ENCODE data around the gene PRUNE1. TPM values are rescaled to one million over a fixed set of nuclear protein-coding genes. Genes with fewer than 3 reads are reported as not detected.

Gene PRUNE1
- total RNA-seq, 2 donors from 2014 or later: 15.8 to 19.4 TPM

DNA sequence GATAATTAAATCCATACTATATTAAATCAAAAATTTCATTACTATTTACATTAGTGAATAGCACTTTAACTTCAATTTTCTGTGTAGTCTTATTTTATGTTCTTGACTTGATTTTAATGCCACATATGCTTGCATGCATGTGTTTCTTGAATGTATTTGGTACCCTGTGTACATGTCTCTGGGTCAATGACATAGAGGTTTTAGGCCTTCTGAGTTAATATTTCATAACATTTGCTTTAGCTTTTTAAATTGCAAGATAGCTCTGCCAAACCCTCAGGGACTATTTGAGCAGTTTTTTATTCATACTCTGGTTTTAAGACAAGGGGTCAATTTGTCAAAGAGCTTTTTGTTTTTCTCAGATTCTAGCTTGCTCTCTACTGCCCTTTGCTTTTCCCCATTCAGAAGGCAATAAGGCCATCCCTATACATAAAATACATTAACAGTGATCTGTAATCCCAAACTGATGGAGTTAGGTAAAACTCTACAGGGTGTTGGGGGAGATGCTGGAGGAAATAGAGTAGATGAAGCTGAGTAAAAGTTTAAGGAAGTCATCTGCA is 56.9 kb downstream of the PRUNE1 start:
- Histone ChIP-seq H3K36me3 (replicated peaks in 1 of 2; ENCODE audit: insufficient read depth in 1 of 2, low read depth in 2 of 2) (no peaks in the 10 kb centered on the region), H3K27ac (no peak overlapping the region), H3K9me3 (no peaks in the 10 kb centered on the region), H3K4me3 (no peak overlapping the region), H3K27me3 (no peaks in the 10 kb centered on the region), H3K4me1 (peaks cover 7% of the 10 kb centered on the region)
- ATAC-seq: no peak
- intact Hi-C loops (cut with DNase I): no loop called here
- no peak for DNase-seq
- TF ChIP-seq POLR2A (IDR thresholded peaks at IDR 0.05): no peak
- no peak for TF ChIP-seq CTCF (IDR thresholded peaks at IDR 0.05)

DNA sequence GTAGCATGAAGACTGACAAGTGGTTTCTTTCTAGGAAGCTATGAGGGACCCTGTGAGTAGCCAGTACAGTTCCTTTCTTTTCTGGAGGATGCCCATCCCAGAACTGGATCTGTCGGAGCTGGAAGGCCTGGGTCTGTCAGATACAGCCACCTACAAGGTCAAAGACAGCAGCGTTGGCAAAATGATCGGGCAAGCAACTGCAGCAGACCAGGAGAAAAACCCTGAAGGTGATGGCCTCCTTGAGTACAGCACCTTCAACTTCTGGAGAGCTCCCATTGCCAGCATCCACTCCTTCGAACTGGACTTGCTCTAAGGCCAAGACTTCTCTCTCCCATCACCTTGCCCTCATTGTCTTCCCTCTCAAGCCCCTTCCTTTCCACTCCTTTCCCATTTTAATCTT is 58.9 kb downstream of the PRUNE1 start:
- WGBS, 2 donors: 63 to 68% methylated on average over 4 of the region's 4 CpGs
- intact Hi-C loops (cut with DNase I): no loop called here
- no peaks in the 10 kb centered on the region for H3K36me3 ChIP-seq (replicated peaks in 1 of 2; ENCODE audit: insufficient read depth in 1 of 2, low read depth in 2 of 2)
- no peak for DNase-seq
- H3K4me1 ChIP-seq: peaks cover 15% of the 10 kb centered on the region
- H3K9me3 ChIP-seq: no peaks in the 10 kb centered on the region
- TF ChIP-seq POLR2A (IDR thresholded peaks at IDR 0.05) (no peak), CTCF (IDR thresholded peaks at IDR 0.05) (no peak)
- H3K27me3 ChIP-seq: no peaks in the 10 kb centered on the region
- no peak overlapping the region for H3K4me3 ChIP-seq
- ATAC-seq: no peak
- no peak overlapping the region for H3K27ac ChIP-seq

DNA sequence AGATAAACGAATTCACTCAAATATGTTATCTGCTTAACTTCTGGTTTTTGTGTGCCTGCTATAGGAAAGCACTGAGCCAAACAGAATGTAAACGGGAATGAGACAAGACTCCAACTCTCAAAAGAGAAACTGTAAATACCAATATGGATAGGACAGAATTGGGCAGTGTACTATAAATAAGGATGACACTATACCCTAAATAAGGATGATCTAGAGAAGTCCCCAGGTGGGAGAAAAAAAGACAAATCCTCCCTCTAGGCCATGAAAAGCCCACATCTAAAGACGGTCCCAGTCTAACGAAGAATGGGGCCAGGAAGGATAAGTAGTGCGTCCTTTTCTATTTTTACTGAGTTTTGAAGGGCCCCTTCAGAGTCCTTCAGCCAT is 60.8 kb downstream of the PRUNE1 start:
- Histone ChIP-seq H3K27me3 (no peaks in the 10 kb centered on the region), H3K36me3 (replicated peaks in 1 of 2; ENCODE audit: insufficient read depth in 1 of 2, low read depth in 2 of 2) (no peaks in the 10 kb centered on the region), H3K27ac (peak overlapping the region in 1 of 4 donors; percentile 96), H3K4me1 (peaks cover 15% of the 10 kb centered on the region), H3K4me3 (no peak overlapping the region), H3K9me3 (no peaks in the 10 kb centered on the region)
- intact Hi-C loops (cut with DNase I): no loop called here
- no peak for TF ChIP-seq POLR2A (IDR thresholded peaks at IDR 0.05)
- no peak for TF ChIP-seq CTCF (IDR thresholded peaks at IDR 0.05)
- ATAC-seq: no peak
- DNase-seq: no peak
- WGBS, 2 donors: 79 to 83% methylated on average over 5 of the region's 5 CpGs

DNA sequence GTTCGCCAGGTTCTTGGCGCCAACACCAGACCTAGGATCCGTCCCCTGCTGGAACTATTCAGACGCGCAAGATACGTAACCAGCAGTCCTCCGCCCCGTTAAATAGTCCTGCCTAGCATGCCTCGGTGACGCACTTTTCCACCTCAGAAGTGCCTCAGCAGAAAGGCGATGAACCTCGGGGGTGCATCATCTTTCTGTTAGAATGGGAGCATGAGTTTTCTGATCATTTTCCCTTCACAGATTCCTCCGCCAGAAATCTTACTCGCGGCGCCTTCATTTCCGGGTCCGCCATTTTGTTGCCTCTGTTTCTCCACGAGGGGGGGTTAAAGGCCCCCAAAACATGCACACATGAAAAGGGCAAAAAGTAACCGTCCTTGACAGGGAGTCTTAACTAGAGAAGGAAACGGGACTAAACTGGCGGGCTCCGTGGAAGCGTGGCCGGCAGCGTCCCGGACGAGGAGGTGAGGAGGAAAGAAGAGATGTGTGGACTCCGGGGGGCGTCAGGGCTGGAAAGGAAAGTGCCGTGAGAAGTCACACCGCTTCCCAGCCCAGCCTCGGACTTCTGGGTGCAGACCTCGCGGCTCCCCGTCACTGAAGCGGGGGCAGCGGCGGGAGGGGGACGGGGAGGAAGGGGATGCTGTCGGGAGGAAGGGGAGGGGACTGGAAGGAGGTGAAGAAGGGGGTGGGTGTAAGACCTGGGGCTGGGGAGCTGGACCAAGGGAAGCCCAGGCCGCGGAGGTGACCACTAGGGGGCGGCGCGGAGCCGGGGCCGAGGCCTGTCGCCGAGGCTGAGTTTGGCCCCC is 62.4 kb downstream of the PRUNE1 start, which contains the start of gene GABPB2:
Gene GABPB2 (plus strand): TSS at position 288 of the 803 bp plus-strand sequence. CDS start 17,429 bp downstream, outside the sequence.
- H3K4me3 ChIP-seq: peak within 1 kb of the TSS; percentile 57 to 75
- WGBS, 2 donors: 0% methylated on average over 26 to 48 of the region's 50 CpGs
- peaks cover 15% of the 10 kb centered on the region for H3K4me1 ChIP-seq
- H3K27ac ChIP-seq: peak within 1 kb of the TSS; percentile 95 to 98 (median 97)
- H3K27me3 ChIP-seq: no peaks in the 10 kb centered on the region
- intact Hi-C loops (cut with DNase I): no loop called here
- DNase-seq (peak; percentile 91 to 94 (median 92)), ATAC-seq (peak; percentile 93)
- TF ChIP-seq POLR2A (IDR thresholded peaks at IDR 0.05) (peak; percentile 61 to 90 (median 83)), CTCF (IDR thresholded peaks at IDR 0.05) (peak; percentile 85 to 93 (median 91))
- H3K36me3 ChIP-seq (replicated peaks in 1 of 2; ENCODE audit: insufficient read depth in 1 of 2, low read depth in 2 of 2): no peaks in the 10 kb centered on the region
- no peaks in the 10 kb centered on the region for H3K9me3 ChIP-seq

All from body of pancreas (tissue), 4 donors.